Right atrium auricular region (tissue), 2 donors: Measurements from ENCODE around the gene MET. TPM values are rescaled to one million over a fixed set of nuclear protein-coding genes. Genes with fewer than 3 reads are reported as not detected.

Experiments used
- DNase-seq: peaks from one replicate; pipeline ENCODE4 v3.0.0-alpha.2; 2019; ENCODE audit warnings: low spot score
- H3K27ac ChIP-seq, 2 donors: fragments of 200-600 bp; sonication (generic); 1 replicate in 1 of 2; 2 replicates in 1 of 2; pipeline ENCODE4 v1.5.1; 2016 to 2019
- H3K27me3 ChIP-seq, 2 donors: fragments of 200-600 bp; sonication (generic); one replicate each; pipeline versions ENCODE4 v1.5.1 to v1.6.0; 2017 to 2019
- H3K36me3 ChIP-seq: fragments of 200-600 bp; sonication (generic); one replicate; pipeline ENCODE4 v1.5.1; 2016
- H3K4me1 ChIP-seq, 2 donors: fragments of 200-600 bp; sonication (generic); one replicate each; pipeline versions ENCODE4 v1.5.1 to v1.6.0; 2017 to 2019
- H3K4me3 ChIP-seq, 2 donors: fragments of 200-600 bp; sonication (generic); 1 replicate in 1 of 2; 2 replicates in 1 of 2; pipeline ENCODE4 v1.5.1; 2017 to 2019; ENCODE audit warnings: mild to moderate bottlenecking in 1 of 2, moderate library complexity in 1 of 2
- H3K9me3 ChIP-seq, 2 donors: fragments of 200-600 bp; sonication (generic); one replicate each; pipeline ENCODE4 v1.5.1; 2019
- total RNA-seq, 2 donors: library from RNA; depleted of rRNA; stranded (reverse); fragments of >200 nt; gene quantifications; one replicate each; pipeline ENCODE4 v1.1.0, GENCODE V29; 2016
- TF ChIP-seq, protein P1 (sequence below), 2 donors: fragments of 200-600 bp; sonication (generic); IDR thresholded peaks; one replicate each; pipeline ENCODE4 v1.5.1; 2019; ENCODE audit warnings: antibody characterized with exemption in 2 of 2

MET gene
- total RNA-seq, 2 donors from 2014 or later, result 16.1 to 17.5 TPM

DNA sequence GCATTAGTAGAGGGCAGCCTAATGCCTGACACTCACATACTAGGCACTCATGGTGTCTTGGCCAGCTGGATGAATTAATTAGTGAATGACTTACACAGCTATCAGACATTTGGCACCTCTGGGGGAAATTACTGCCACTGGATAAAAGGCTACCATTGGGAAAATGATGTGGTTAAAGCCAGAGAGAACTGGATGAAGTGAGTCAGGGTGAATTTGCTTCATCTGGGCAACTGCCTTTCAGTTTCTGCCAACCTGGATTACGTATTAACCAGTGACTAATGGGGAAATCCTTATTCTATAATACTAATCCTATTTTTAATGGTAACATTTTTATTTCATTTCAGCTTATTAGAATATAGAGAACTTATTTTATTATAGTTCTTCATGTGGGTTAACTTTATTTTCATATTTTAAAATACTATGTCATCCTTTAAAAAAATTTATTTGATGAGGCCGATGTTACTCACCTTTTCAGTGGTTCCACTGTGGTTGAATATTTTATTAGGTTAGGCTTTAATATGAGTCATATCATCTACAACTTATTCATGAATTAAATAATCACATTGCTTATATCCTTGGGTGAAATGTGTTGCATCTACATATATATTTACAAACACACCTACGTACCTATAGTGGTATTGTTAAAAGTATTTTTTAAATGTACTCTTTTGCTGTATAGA, 104.8 kb downstream of the MET start:
- H3K27me3 ChIP-seq, result no peaks in the 10 kb centered on the region
- H3K4me1 ChIP-seq, result peaks cover 0 to 9% of the 10 kb centered on the region in 2 donors
- DNase-seq, result no peak
- H3K9me3 ChIP-seq, result no peaks in the 10 kb centered on the region
- no peak overlapping the region for H3K4me3 ChIP-seq
- TF ChIP-seq, protein P1, sequence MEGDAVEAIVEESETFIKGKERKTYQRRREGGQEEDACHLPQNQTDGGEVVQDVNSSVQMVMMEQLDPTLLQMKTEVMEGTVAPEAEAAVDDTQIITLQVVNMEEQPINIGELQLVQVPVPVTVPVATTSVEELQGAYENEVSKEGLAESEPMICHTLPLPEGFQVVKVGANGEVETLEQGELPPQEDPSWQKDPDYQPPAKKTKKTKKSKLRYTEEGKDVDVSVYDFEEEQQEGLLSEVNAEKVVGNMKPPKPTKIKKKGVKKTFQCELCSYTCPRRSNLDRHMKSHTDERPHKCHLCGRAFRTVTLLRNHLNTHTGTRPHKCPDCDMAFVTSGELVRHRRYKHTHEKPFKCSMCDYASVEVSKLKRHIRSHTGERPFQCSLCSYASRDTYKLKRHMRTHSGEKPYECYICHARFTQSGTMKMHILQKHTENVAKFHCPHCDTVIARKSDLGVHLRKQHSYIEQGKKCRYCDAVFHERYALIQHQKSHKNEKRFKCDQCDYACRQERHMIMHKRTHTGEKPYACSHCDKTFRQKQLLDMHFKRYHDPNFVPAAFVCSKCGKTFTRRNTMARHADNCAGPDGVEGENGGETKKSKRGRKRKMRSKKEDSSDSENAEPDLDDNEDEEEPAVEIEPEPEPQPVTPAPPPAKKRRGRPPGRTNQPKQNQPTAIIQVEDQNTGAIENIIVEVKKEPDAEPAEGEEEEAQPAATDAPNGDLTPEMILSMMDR (IDR thresholded peaks at IDR 0.05), result no peak
- H3K36me3 ChIP-seq, result no peaks in the 10 kb centered on the region
- no peak overlapping the region for H3K27ac ChIP-seq

DNA sequence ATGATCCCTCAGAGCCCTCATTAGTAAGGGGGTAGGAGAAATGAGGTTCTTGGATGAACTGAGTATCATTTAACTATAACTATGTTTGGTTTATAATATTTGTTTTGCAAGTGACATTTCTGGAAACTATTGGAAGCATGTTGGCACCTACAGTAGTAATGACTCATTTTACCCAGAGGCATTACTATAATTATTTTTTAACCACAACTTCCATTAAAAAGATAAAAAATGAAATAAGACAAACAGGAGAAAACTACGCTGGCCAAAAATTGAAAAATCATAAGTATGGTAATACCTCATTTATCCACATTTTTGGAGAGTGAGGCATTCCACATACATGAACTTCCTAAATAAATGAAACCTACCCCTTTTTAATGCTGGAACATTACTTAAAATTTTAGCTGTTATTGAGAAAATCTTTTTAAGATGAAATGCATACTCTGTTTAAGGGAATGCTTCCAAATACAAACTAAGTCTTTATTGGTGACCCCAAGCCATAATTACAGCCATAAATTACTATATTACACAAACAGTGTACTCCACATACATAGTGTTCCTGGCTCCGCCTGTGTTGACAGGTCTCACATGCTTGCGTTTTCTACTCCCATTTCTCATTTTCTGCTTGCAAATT, 105.8 kb downstream of the MET start:
- no peak for DNase-seq
- H3K27ac ChIP-seq, result no peak overlapping the region
- no peak overlapping the region for H3K4me3 ChIP-seq
- no peaks in the 10 kb centered on the region for H3K36me3 ChIP-seq
- H3K4me1 ChIP-seq, result peaks cover 0 to 9% of the 10 kb centered on the region in 2 donors
- H3K27me3 ChIP-seq, result no peaks in the 10 kb centered on the region
- no peaks in the 10 kb centered on the region for H3K9me3 ChIP-seq
- TF ChIP-seq, protein P1 (IDR thresholded peaks at IDR 0.05), result no peak

- H3K9me3 ChIP-seq, result no peaks in the 10 kb centered on the region
- H3K27me3 ChIP-seq, result no peaks in the 10 kb centered on the region
- peaks cover 0 to 9% of the 10 kb centered on the region in 2 donors for H3K4me1 ChIP-seq
- TF ChIP-seq, protein P1 (IDR thresholded peaks at IDR 0.05), result no peak
- no peak for DNase-seq
- H3K36me3 ChIP-seq, result no peaks in the 10 kb centered on the region
- H3K4me3 ChIP-seq, result no peak overlapping the region
- no peak overlapping the region for H3K27ac ChIP-seq
These were observed 107.2 kb downstream of the MET start for GRCh38 chr7:116779216-116779615.

DNA sequence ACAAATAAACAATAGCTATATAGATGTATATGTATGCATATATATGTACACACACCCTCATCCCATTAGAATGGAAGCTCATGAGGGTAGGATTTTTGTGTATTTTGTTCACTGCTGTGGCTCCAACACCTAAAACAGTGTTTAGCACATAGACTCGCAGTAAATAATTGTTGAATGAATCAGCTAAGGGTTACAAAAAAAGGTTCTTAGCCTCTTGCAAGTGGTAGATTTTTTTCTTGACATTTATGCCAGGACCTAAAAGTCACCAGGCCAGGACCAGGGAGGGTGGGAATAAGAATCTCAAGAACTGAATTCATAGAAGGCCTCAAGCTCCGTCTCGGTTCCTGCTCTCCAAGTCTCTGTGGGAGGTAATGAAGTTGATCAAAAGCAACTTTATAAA, 107.9 kb downstream of the MET start:
- H3K27ac ChIP-seq, result no peak overlapping the region
- H3K36me3 ChIP-seq, result no peaks in the 10 kb centered on the region
- no peak for DNase-seq
- H3K27me3 ChIP-seq, result no peaks in the 10 kb centered on the region
- H3K9me3 ChIP-seq, result no peaks in the 10 kb centered on the region
- no peak overlapping the region for H3K4me3 ChIP-seq
- TF ChIP-seq, protein P1 (IDR thresholded peaks at IDR 0.05), result no peak
- H3K4me1 ChIP-seq, result peaks cover 0 to 9% of the 10 kb centered on the region in 2 donors

- TF ChIP-seq, protein P1 (IDR thresholded peaks at IDR 0.05), result no peak
- no peaks in the 10 kb centered on the region for H3K9me3 ChIP-seq
- H3K27me3 ChIP-seq, result no peaks in the 10 kb centered on the region
- no peak overlapping the region for H3K4me3 ChIP-seq
- no peak for DNase-seq
- no peak overlapping the region for H3K27ac ChIP-seq
- H3K36me3 ChIP-seq, result no peaks in the 10 kb centered on the region
- H3K4me1 ChIP-seq, result peaks cover 0 to 9% of the 10 kb centered on the region in 2 donors
These were observed 108.5 kb downstream of the MET start for GRCh38 chr7:116780521-116780920.
